OCI-LY7 (cell line): Measurements from ENCODE around the gene ABCC1. TPM values are rescaled to one million over a fixed set of nuclear protein-coding genes. Genes with fewer than 3 reads are reported as not detected.

Experiments
- BruUV-seq: library from RNA; stranded (reverse); fragments of 400-500 nt; replicated peaks from 2 replicates; lab custom pipeline; 2021; lab: Mats Ljungman, UMichigan
- CTCF ChIA-PET: fragments of 300-600 bp; sonication (Branson Sonifier 250); formaldehyde crosslinking; loops from one replicate; lab custom pipeline; 2022; ENCODE audit warnings: antibody characterized with exemption; ENCODE audit not compliant: unreplicated experiment; lab: Charles Lee
- POLR2A ChIA-PET: fragments of 300-600 bp; sonication (Branson Sonifier 250); formaldehyde crosslinking; loops from one replicate; lab custom pipeline; 2022; ENCODE audit warnings: antibody characterized with exemption; lab: Charles Lee
- DNase-seq: peaks from one replicate; pipeline ENCODE4 v3.0.0-alpha.2; 2015; ENCODE audit warnings: low spot score
- H2AFZ ChIP-seq: fragments of 200-600 bp; sonication (generic), shearing (Covaris generic); 2 replicates; pipeline ENCODE4 v1.6.1; 2014; ENCODE audit warnings: mild to moderate bottlenecking, antibody characterized with exemption, low read length, moderate library complexity
- H3K27ac ChIP-seq: fragments of 200-600 bp; sonication (generic); 2 replicates; pipeline ENCODE4 v1.5.1; 2014; ENCODE audit warnings: mixed run types, low read depth, mild to moderate bottlenecking, moderate library complexity, low read length, inconsistent platforms; ENCODE audit not compliant: poor library complexity, severe bottlenecking
- H3K36me3 ChIP-seq: fragments of 200-600 bp; sonication (generic); 2 replicates; pipeline ENCODE4 v1.6.1; 2014; ENCODE audit warnings: mild to moderate bottlenecking, antibody characterized with exemption, low read length, moderate library complexity, mixed read lengths; ENCODE audit not compliant: insufficient read depth
- H3K4me1 ChIP-seq: fragments of 200-600 bp; sonication (generic); 2 replicates; pipeline ENCODE4 v1.5.1; 2014; ENCODE audit warnings: mild to moderate bottlenecking, low read length; ENCODE audit not compliant: insufficient read depth, poor library complexity, severe bottlenecking
- H3K4me2 ChIP-seq: fragments of 200-600 bp; sonication (generic); 2 replicates; pipeline ENCODE4 v1.6.1; 2014; ENCODE audit warnings: mild to moderate bottlenecking, low read length
- H3K4me3 ChIP-seq: fragments of 200-600 bp; sonication (generic); 2 replicates; pipeline ENCODE4 v1.5.1; 2014; ENCODE audit warnings: mild to moderate bottlenecking, low read depth, low read length; ENCODE audit not compliant: poor library complexity, severe bottlenecking
- H3K79me2 ChIP-seq: fragments of 200-600 bp; sonication (generic); 2 replicates; pipeline ENCODE4 v1.6.1; 2016; ENCODE audit warnings: low read depth, mild to moderate bottlenecking, low read length, moderate library complexity, mixed read lengths; ENCODE audit not compliant: insufficient read depth
- H3K9me2 ChIP-seq: fragments of 200-600 bp; sonication (generic); 2 replicates; pipeline ENCODE4 v1.6.1; 2016; ENCODE audit warnings: mild to moderate bottlenecking, low read length, mixed read lengths; ENCODE audit not compliant: insufficient read depth
- H3K9me3 ChIP-seq: fragments of 200-600 bp; sonication (generic); 2 replicates; pipeline ENCODE4 v1.6.1; 2014; ENCODE audit warnings: mild to moderate bottlenecking, mixed run types, low read length, mixed read lengths
- H4K20me1 ChIP-seq: fragments of 200-600 bp; sonication (generic); 2 replicates; pipeline ENCODE4 v1.6.1; 2014; ENCODE audit warnings: mild to moderate bottlenecking, antibody characterized with exemption, low read length, moderate library complexity, mixed read lengths; ENCODE audit not compliant: insufficient read depth
- EZH2phosphoT487 ChIP-seq: fragments of 200-600 bp; sonication (generic); IDR thresholded peaks from 2 replicates; pipeline ENCODE4 v1.6.1; 2018; ENCODE audit warnings: low read depth, borderline replicate concordance, mild to moderate bottlenecking, mixed run types, antibody characterized with exemption, low read length, moderate library complexity, mixed read lengths
- intact Hi-C: fragments of 100-400 bp; cut with micrococcal nuclease; formaldehyde crosslinking; loops from one replicate; pipeline ENCODE4 v1.10.0; 2022; ENCODE audit not compliant: unreplicated experiment
- total RNA-seq, 2 experiments: library from RNA; depleted of rRNA in 1 of 2; stranded (reverse); fragments of >200 nt in 1 of 2; shearing (Covaris generic) in 1 of 2; gene quantifications; 2 replicates each; pipeline ENCODE4 v1.2.3, GENCODE V29; 2014 to 2022
- TF ChIP-seq, protein P1 (sequence below): fragments of 200-600 bp; sonication (generic); conservative IDR thresholded peaks from 2 replicates; pipeline ENCODE4 v1.5.1; 2014; ENCODE audit warnings: mild to moderate bottlenecking, antibody characterized with exemption, low read length, moderate library complexity, mixed read lengths

ABCC1 gene
- total RNA-seq, 2 experiments from 2014 or later = 39.9 to 71.8 TPM

DNA sequence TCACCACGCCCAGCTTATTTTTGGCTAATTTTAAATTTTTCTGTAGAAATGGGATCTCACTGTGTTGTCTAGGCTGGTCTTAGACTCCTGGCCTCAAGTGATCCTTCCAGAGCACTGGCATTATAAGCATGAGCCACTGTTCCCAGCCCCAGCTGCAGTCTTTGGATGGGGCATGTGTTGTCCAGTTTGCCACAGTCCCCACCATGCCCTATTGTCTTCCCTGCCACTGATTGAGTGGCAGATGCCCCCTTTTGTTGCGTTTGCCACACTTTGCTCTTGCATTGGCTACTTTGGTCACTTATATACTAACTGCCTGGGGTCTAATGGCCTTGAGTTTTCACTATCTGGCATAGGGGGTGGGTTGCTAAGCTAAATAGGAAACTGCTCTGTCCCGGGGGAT lies 60.8 kb downstream of the ABCC1 start:
- no TSS peak for BruUV-seq

DNA sequence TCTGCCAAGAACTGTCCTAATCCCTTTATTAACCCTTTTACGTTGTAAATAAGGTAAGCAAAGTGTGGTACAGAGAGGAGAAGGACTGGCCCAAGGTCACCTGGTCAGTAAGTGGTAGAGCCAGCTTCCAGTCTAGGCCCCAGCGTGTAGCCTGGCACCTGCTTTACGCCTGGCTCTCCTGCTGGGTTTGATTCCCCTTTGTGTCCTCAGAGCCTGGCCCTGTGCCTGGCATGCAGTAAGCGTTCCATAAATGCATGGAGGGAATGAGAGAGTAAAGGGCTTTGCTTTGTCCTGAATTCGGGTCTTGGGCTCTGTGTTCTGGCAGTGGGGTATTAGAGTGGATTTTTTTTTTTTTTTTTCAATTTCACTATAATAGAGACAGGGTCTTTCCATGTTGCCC lies 62.7 kb downstream of the ABCC1 start:
- Histone ChIP-seq H3K4me3 (no peak overlapping the region), H3K27ac (no peak overlapping the region), H3K9me2 (no peaks in the 10 kb centered on the region), H3K9me3 (no peaks in the 10 kb centered on the region), H3K36me3 (peaks cover 74% of the 10 kb centered on the region), H3K4me2 (no peak overlapping the region), H3K4me1 (peaks cover 35% of the 10 kb centered on the region), H2AFZ (no peak overlapping the region), H3K79me2 (peaks cover 15% of the 10 kb centered on the region; the same call in 1 of the 2 replicates), H4K20me1 (no peaks in the 10 kb centered on the region)
- POLR2A ChIA-PET = no interaction called here
- no peak for DNase-seq
- no peak for TF ChIP-seq EZH2phosphoT487
- TF ChIP-seq, protein P1, sequence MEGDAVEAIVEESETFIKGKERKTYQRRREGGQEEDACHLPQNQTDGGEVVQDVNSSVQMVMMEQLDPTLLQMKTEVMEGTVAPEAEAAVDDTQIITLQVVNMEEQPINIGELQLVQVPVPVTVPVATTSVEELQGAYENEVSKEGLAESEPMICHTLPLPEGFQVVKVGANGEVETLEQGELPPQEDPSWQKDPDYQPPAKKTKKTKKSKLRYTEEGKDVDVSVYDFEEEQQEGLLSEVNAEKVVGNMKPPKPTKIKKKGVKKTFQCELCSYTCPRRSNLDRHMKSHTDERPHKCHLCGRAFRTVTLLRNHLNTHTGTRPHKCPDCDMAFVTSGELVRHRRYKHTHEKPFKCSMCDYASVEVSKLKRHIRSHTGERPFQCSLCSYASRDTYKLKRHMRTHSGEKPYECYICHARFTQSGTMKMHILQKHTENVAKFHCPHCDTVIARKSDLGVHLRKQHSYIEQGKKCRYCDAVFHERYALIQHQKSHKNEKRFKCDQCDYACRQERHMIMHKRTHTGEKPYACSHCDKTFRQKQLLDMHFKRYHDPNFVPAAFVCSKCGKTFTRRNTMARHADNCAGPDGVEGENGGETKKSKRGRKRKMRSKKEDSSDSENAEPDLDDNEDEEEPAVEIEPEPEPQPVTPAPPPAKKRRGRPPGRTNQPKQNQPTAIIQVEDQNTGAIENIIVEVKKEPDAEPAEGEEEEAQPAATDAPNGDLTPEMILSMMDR = no peak
- CTCF ChIA-PET = no interaction called here
- intact Hi-C loops = no loop called here
- BruUV-seq = no TSS peak

More for the DNA sequence above, 60.8 kb downstream of the ABCC1 start:
- TF ChIP-seq EZH2phosphoT487 = no peak
- TF ChIP-seq, protein P1 = no peak
- H3K9me3 ChIP-seq = peaks cover 6% of the 10 kb centered on the region; the same call in 1 of the 2 replicates
- ChIA-PET POLR2A (interaction anchor here (0.6 to 1.4 kb wide), 4 partner anchors 12 to 122 kb away, joined by 3 to 11 read pairs (median 4); partner anchors contain the start of gene CEP20), CTCF (interaction anchor here (1.5 kb wide), 1 partner anchor 13 kb away, joined by 3 read pairs; no protein-coding TSS in a partner anchor)
- intact Hi-C loops = no loop called here
- DNase-seq = no peak
- H3K79me2 ChIP-seq = peaks cover 30% of the 10 kb centered on the region; the same call in 1 of the 2 replicates
- peaks cover 50% of the 10 kb centered on the region for H3K4me1 ChIP-seq
- H3K27ac ChIP-seq = peak overlapping the region; percentile 98
- no peak overlapping the region for H3K4me3 ChIP-seq
- H3K4me2 ChIP-seq = no peak overlapping the region
- no peaks in the 10 kb centered on the region for H4K20me1 ChIP-seq
- H2AFZ ChIP-seq = no peak overlapping the region
- H3K36me3 ChIP-seq = peaks cover 66% of the 10 kb centered on the region
- H3K9me2 ChIP-seq = no peaks in the 10 kb centered on the region

DNA sequence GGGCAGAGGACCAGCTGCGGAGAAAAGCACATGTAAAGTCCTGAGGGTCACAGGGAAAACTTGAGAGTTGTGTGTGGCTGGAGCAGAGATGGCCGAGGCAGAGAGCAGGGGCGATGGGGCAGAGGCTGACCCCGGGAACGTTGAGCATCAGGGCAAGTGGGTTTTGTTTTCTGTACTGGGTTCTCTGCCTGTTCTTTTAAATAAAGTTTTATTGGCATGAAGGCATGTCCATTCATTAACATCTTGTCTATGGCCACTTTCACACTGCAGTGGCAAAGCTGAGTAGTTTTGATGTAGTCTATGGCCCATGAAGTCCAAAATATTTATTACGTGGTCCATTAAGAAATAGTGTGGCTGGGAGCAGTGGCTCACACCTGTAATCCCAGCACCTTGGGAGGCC lies 64.4 kb downstream of the ABCC1 start:
- no peak overlapping the region for H3K4me3 ChIP-seq
- no peaks in the 10 kb centered on the region for H3K9me2 ChIP-seq
- no peak overlapping the region for H2AFZ ChIP-seq
- no TSS peak for BruUV-seq
- CTCF ChIA-PET = no interaction called here
- H3K79me2 ChIP-seq = peaks cover 8% of the 10 kb centered on the region; the same call in 1 of the 2 replicates
- H3K9me3 ChIP-seq = no peaks in the 10 kb centered on the region
- H3K4me1 ChIP-seq = peaks cover 18% of the 10 kb centered on the region
- TF ChIP-seq EZH2phosphoT487 = no peak
- TF ChIP-seq, protein P1 = no peak
- peaks cover 89% of the 10 kb centered on the region for H3K36me3 ChIP-seq
- H3K27ac ChIP-seq = no peak overlapping the region
- intact Hi-C loops = no loop called here
- no peak for DNase-seq
- H4K20me1 ChIP-seq = no peaks in the 10 kb centered on the region
- POLR2A ChIA-PET = interaction anchor here (0.6 to 0.7 kb wide), 3 partner anchors 9 to 102 kb away, joined by 3 read pairs; no protein-coding TSS in a partner anchor
- no peak overlapping the region for H3K4me2 ChIP-seq
